K562 (cell line): ENCODE measurements around the gene AMOTL1. TPM values are rescaled to one million over a fixed set of nuclear protein-coding genes. Genes with fewer than 3 reads are reported as not detected.

Experiments used
- ATAC-seq: fragments of 200-7000 bp; cut with Tn5 transposase; 3 replicates; pipeline ENCODE4 v1.9.1; 2020; ENCODE audit warnings: moderate library complexity
- BruUV-seq: library from RNA; stranded (reverse); fragments of 400-500 nt; replicated peaks from 2 replicates; lab custom pipeline; 2021; lab: Mats Ljungman, UMichigan
- CTCF ChIA-PET: fragments of 300-600 bp; formaldehyde crosslinking; extraction: SDS; loops from one replicate; lab custom pipeline; 2021; ENCODE audit warnings: low intra/inter-chr PET ratio; lab: Yijun Ruan, JAX
- POLR2A ChIA-PET: fragments of 300-600, 350-650 bp; sonication (Branson Sonifier 250); formaldehyde crosslinking; extraction: SDS; loops from one replicate; lab custom pipeline; 2021; ENCODE audit warnings: antibody characterized with exemption, inconsistent platforms; lab: Yijun Ruan, JAX
- DNase-seq, 4 experiments: peaks; one replicate each; pipeline versions ENCODE4 v3.0.0 to v3.0.0-alpha.2; 2011 to 2018; ENCODE audit warnings: low spot score in 3 of 4, mixed read lengths in 3 of 4; ENCODE audit errors: extremely low read depth in 1 of 4
- FAIRE-seq: peaks from 2 replicates; lab custom pipeline; 2011; peaks lifted over from hg19 to GRCh38; lab: Jason Lieb, UNC
- H2AFZ ChIP-seq: 2 replicates; pipeline ENCODE4 v1.6.0; 2011; ENCODE audit warnings: low read depth, low read length, control low read depth, inconsistent platforms
- H3K27ac ChIP-seq: fragments of 200-600 bp; 3 replicates; pipeline ENCODE4 v1.8.0; 2011; ENCODE audit warnings: low read depth, mild to moderate bottlenecking, control low read depth, inconsistent platforms, low read length, moderate library complexity, mixed read lengths; ENCODE audit errors: extremely low read depth
- H3K27me3 ChIP-seq, 2 experiments: fragments of 300-600 bp in 1 of 2; 2 replicates in 1 of 2; 3 replicates in 1 of 2; pipeline versions ENCODE4 v1.6.0 to v1.8.0; 2011; ENCODE audit warnings: inconsistent platforms in 2 of 2, low read length in 2 of 2, mild to moderate bottlenecking in 1 of 2, mixed read lengths in 1 of 2, moderate library complexity in 1 of 2; ENCODE audit not compliant: control insufficient read depth in 2 of 2, insufficient read depth in 2 of 2
- H3K36me3 ChIP-seq: fragments of 300-600 bp; 3 replicates; pipeline ENCODE4 v1.8.0; 2011; ENCODE audit warnings: mild to moderate bottlenecking, low read length, inconsistent platforms; ENCODE audit not compliant: control insufficient read depth, insufficient read depth
- H3K4me1 ChIP-seq, 2 experiments: fragments of 200-600 bp in 1 of 2; replicated peaks in 1 of 2; 2 replicates in 1 of 2; 3 replicates in 1 of 2; pipeline versions ENCODE4 v1.5.1 to v1.8.0; 2011; ENCODE audit warnings: inconsistent platforms in 2 of 2, low read length in 2 of 2, mild to moderate bottlenecking in 1 of 2, mixed read lengths in 1 of 2, moderate library complexity in 1 of 2; ENCODE audit not compliant: control insufficient read depth in 2 of 2, insufficient read depth in 2 of 2
- H3K4me2 ChIP-seq: 2 replicates; pipeline ENCODE4 v1.6.1; 2011; ENCODE audit warnings: low read length, control low read depth, inconsistent platforms, mixed read lengths; ENCODE audit not compliant: insufficient read depth
- H3K4me3 ChIP-seq: fragments of 200-600 bp; sonication (generic), shearing (Covaris generic); 2 replicates; pipeline ENCODE4 v1.5.1; 2016; ENCODE audit warnings: control low read depth, inconsistent platforms
- H3K79me2 ChIP-seq: fragments of 200-600 bp; 3 replicates; pipeline ENCODE4 v1.8.0; 2011; ENCODE audit warnings: low read length, inconsistent platforms; ENCODE audit not compliant: control insufficient read depth, insufficient read depth
- H3K9ac ChIP-seq, 2 experiments: 2 replicates each; pipeline versions ENCODE4 v1.6.0 to v1.6.1; 2011; ENCODE audit warnings: low read depth in 2 of 2, low read length in 2 of 2, control low read depth in 1 of 2, inconsistent platforms in 1 of 2, mild to moderate bottlenecking in 1 of 2, mixed read lengths in 1 of 2; ENCODE audit not compliant: insufficient read depth in 1 of 2
- H3K9me1 ChIP-seq: one replicate; pipeline ENCODE4 v1.6.0; 2011; ENCODE audit warnings: inconsistent platforms, mild to moderate bottlenecking, low read length, moderate library complexity; ENCODE audit not compliant: control insufficient read depth, insufficient read depth
- H3K9me3 ChIP-seq: replicated peaks from 2 replicates; pipeline ENCODE4 v1.5.1; 2011; ENCODE audit warnings: low read depth, low read length, inconsistent platforms; ENCODE audit not compliant: control insufficient read depth, insufficient read depth
- H4K20me1 ChIP-seq: replicated peaks from 2 replicates; pipeline ENCODE4 v1.6.1; 2011; ENCODE audit warnings: low read length, inconsistent platforms, mixed read lengths; ENCODE audit not compliant: control insufficient read depth, insufficient read depth
- AFF4 ChIP-seq: sonication (generic); formaldehyde crosslinking; IDR thresholded peaks from 2 replicates; pipeline ENCODE4 v1.8.0; 2023; ENCODE audit warnings: mild to moderate bottlenecking, missing genetic modification reagents
- MED1 ChIP-seq: sonication (generic); formaldehyde crosslinking; IDR thresholded peaks from 2 replicates; pipeline ENCODE4 v1.8.1; 2023; ENCODE audit warnings: missing genetic modification reagents, borderline replicate concordance
- WHSC1 ChIP-seq: IDR thresholded peaks from one replicate; pipeline ENCODE4 v1.6.1; 2012; ENCODE audit warnings: low read length, control low read depth, inconsistent platforms
- ZNF707 ChIP-seq: fragments of 250-450 bp; sonication (Bioruptor Pico); conservative IDR thresholded peaks from 2 replicates; pipeline ENCODE4 v1.8.0; 2022; ENCODE audit warnings: inconsistent platforms, mild to moderate bottlenecking, moderate library complexity
- WGBS: fragments of 100-300 bp; shearing (Covaris generic); methylation state at CpG from one replicate; pipeline ENCODE4 v1.1.6; 2016; ENCODE audit warnings: low coverage, mixed read lengths; ENCODE audit not compliant: insufficient coverage; ENCODE audit errors: missing lambda C conversion rate; 5-methylcytosine and 5-hydroxymethylcytosine counted together
- in situ Hi-C: fragments of 300-500 bp; cut with MboI; formaldehyde crosslinking; loops from 4 replicates; pipeline ENCODE4 v1.15.0; 2018; ENCODE audit warnings: inconsistent platforms, mixed read lengths
- intact Hi-C: fragments of 100-400 bp; cut with micrococcal nuclease; formaldehyde crosslinking; loops from 2 replicates; pipeline ENCODE4 v1.14.2; 2022
- polyA plus RNA-seq, 8 experiments: library from polyadenylated mRNA; depleted of rRNA in 4 of 8; stranded (reverse) in 5 of 8; unstranded in 3 of 8; fragments of >200 nt; fragmentation: Nextera tagmentation in 2 of 8; fragmentation: Illumina TruSeq in 1 of 8; extraction: Ambion mirVana in 2 of 8; extraction: Trizol in 1 of 8; gene quantifications; 2 replicates each; pipeline versions ENCODE4 v1.2.1 to v1.2.3, GENCODE V29; 2011 to 2014; ENCODE audit warnings: inconsistent platforms in 1 of 8, missing spikeins in 1 of 8
- total RNA-seq, 7 experiments: library from RNA; depleted of rRNA in 6 of 7; stranded (reverse); fragments of >200 nt in 6 of 7; fragmentation: Illumina TruSeq in 2 of 7; extraction: Trizol in 2 of 7; gene quantifications; 2 replicates each; pipeline versions ENCODE4 v1.2.1 to v1.2.3, GENCODE V29; 2011 to 2021; ENCODE audit warnings: low replicate concordance in 1 of 7
- TF ChIP-seq, protein P1 (sequence below): fragments of 200-400 bp; formaldehyde crosslinking; IDR thresholded peaks from 2 replicates; pipeline ENCODE4 v1.6.1; 2017; ENCODE audit warnings: mild to moderate bottlenecking, low read depth, low read length, moderate library complexity

The AMOTL1 gene
- total and polyA plus RNA-seq, 9 of the 15 experiments (the other 6 are each of a cell fraction or from before 2014, with no cell fraction given), result 4.0 to 35.4 (median 14.0) TPM

DNA sequence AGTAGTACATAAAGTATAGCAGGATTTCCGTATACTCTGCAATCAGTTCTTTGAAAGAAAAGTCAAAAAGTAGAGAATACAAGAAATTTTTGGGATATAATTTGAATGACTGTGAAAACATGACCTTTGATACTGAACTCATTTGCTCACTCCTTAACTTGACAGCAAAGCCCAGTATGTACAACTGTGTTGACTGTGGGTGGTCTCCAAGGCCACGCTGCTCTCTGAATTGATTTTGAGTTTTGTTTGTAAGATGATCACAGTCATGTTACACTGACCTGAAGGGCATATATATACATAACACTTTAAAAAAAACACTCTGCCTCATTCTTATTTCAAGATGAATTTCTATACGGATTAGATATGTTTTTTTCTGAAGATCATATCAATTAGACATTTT is 9.5 kb upstream of the AMOTL1 start (continued):
- TF ChIP-seq, protein P1, sequence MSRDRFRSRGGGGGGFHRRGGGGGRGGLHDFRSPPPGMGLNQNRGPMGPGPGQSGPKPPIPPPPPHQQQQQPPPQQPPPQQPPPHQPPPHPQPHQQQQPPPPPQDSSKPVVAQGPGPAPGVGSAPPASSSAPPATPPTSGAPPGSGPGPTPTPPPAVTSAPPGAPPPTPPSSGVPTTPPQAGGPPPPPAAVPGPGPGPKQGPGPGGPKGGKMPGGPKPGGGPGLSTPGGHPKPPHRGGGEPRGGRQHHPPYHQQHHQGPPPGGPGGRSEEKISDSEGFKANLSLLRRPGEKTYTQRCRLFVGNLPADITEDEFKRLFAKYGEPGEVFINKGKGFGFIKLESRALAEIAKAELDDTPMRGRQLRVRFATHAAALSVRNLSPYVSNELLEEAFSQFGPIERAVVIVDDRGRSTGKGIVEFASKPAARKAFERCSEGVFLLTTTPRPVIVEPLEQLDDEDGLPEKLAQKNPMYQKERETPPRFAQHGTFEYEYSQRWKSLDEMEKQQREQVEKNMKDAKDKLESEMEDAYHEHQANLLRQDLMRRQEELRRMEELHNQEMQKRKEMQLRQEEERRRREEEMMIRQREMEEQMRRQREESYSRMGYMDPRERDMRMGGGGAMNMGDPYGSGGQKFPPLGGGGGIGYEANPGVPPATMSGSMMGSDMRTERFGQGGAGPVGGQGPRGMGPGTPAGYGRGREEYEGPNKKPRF, result no peak
- no peak for TF ChIP-seq MED1 (CRISPR knock-in tag)

- no peak for FAIRE-seq
- 65% methylated on average over 2 of the region's 2 CpGs for WGBS
- TF ChIP-seq ZNF707 (CRISPR knock-in tag) (no peak), WHSC1 (no peak), AFF4 (CRISPR knock-in tag) (no peak)
Measured at GRCh38 chr11:94759522-94759921, 8.6 kb upstream of the AMOTL1 start.

More at GRCh38 chr11:94759522-94759921, 8.6 kb upstream of the AMOTL1 start:
- H3K9me1 ChIP-seq, result no peaks in the 10 kb centered on the region
- no peaks in the 10 kb centered on the region for H3K36me3 ChIP-seq
- H3K79me2 ChIP-seq, result no peaks in the 10 kb centered on the region
- ChIA-PET POLR2A (interaction anchor here (0.7 to 1.1 kb wide), 3 partner anchors 11 to 185 kb away, joined by 3 to 6 read pairs (median 4); no protein-coding TSS in a partner anchor), CTCF (no interaction called here)
- no peak overlapping the region for H3K4me2 ChIP-seq
- H3K9me3 ChIP-seq, result no peaks in the 10 kb centered on the region
- H3K4me3 ChIP-seq, result no peak overlapping the region
- no peak for ATAC-seq
- intact Hi-C loops (no loop called here), in situ Hi-C loops (no loop called here)
- H3K27me3 ChIP-seq, result no peaks in the 10 kb centered on the region
- H2AFZ ChIP-seq, result no peak overlapping the region
- no peaks in the 10 kb centered on the region for H4K20me1 ChIP-seq
- DNase-seq, result no peak
- H3K27ac ChIP-seq, result no peak overlapping the region
- no peak overlapping the region for H3K9ac ChIP-seq
- peaks cover 0 to 18% of the 10 kb centered on the region in 2 experiments; a peak in 3 of 5 replicates for H3K4me1 ChIP-seq
- no TSS peak for BruUV-seq
